OCI-LY7 (cell line): ENCODE data around the gene OR8B2.
"Not testable (repeated sequence)": the region's sequence is repeated elsewhere in the genome, so short reads cannot be mapped to it uniquely, and the experiment has no call there.

Experiments
- CTCF ChIP-seq: fragments of 200-600 bp; sonication (generic); conservative IDR thresholded peaks from 2 replicates; pipeline ENCODE4 v1.5.1; 2014; ENCODE audit warnings: mild to moderate bottlenecking, antibody characterized with exemption, low read length, moderate library complexity, mixed read lengths
- EZH2phosphoT487 ChIP-seq: fragments of 200-600 bp; sonication (generic); IDR thresholded peaks from 2 replicates; pipeline ENCODE4 v1.6.1; 2018; ENCODE audit warnings: low read depth, borderline replicate concordance, mild to moderate bottlenecking, mixed run types, antibody characterized with exemption, low read length, moderate library complexity, mixed read lengths

- TF ChIP-seq CTCF, EZH2phosphoT487: not testable (repeated sequence)
Observed at GRCh38 chr11:124396847-124397246, 12.5 kb upstream of the OR8B2 start.
